SK-N-SH (cell line): Measurements from ENCODE around the gene FBN2. TPM values are rescaled to one million over a fixed set of nuclear protein-coding genes. Genes with fewer than 3 reads are reported as not detected.

Source experiments
- CTCF ChIA-PET: fragments of 300-600, 350-600 bp; formaldehyde crosslinking; extraction: SDS; loops from one replicate; lab custom pipeline; 2021; lab: Yijun Ruan, JAX
- POLR2A ChIA-PET: fragments of 350-600 bp; sonication (Branson Sonifier 250); formaldehyde crosslinking; extraction: SDS; loops from one replicate; lab custom pipeline; 2020; ENCODE audit warnings: antibody characterized with exemption, inconsistent platforms; lab: Yijun Ruan, JAX
- DNase-seq: peaks from one replicate; pipeline ENCODE4 v3.0.0; 2012
- H2AFZ ChIP-seq: fragments of 200-600 bp; sonication (generic); 2 replicates; pipeline ENCODE4 v1.8.1; 2016; ENCODE audit warnings: antibody characterized with exemption, mild to moderate bottlenecking, low read depth
- H3F3A ChIP-seq: fragments of 200-600 bp; sonication (generic); replicated peaks from 2 replicates; pipeline ENCODE3; 2016; ENCODE audit warnings: antibody characterized with exemption, mild to moderate bottlenecking; ENCODE audit not compliant: insufficient read depth
- H3K27ac ChIP-seq, 2 experiments: fragments of 200-500 bp in 1 of 2; fragments of 200-600 bp in 1 of 2; sonication (Bioruptor generic) in 1 of 2; sonication (generic), shearing (Covaris generic) in 1 of 2; 2 replicates each; pipeline versions ENCODE4 v1.5.1 to v1.6.1; 2014 to 2016; ENCODE audit warnings: low read depth in 2 of 2, inconsistent platforms in 1 of 2, low read length in 1 of 2, mild to moderate bottlenecking in 1 of 2, mixed read lengths in 1 of 2
- H3K27me3 ChIP-seq: fragments of 200-600 bp; sonication (generic), shearing (Covaris generic); 2 replicates; pipeline ENCODE4 v1.6.1; 2016; ENCODE audit warnings: mixed run types; ENCODE audit not compliant: insufficient read depth
- H3K36me3 ChIP-seq, 2 experiments: fragments of 200-500 bp in 1 of 2; fragments of 200-600 bp in 1 of 2; sonication (Bioruptor generic) in 1 of 2; sonication (generic) in 1 of 2; replicated peaks in 1 of 2; 2 replicates each; pipeline versions ENCODE3 to v1.5.1; 2014 to 2016; ENCODE audit warnings: low read length in 1 of 2, mild to moderate bottlenecking in 1 of 2; ENCODE audit not compliant: insufficient read depth in 2 of 2, control insufficient read depth in 1 of 2
- H3K4me1 ChIP-seq, 2 experiments: fragments of 200-500 bp in 1 of 2; fragments of 200-600 bp in 1 of 2; sonication (Bioruptor generic) in 1 of 2; sonication (generic), shearing (Covaris generic) in 1 of 2; 2 replicates each; pipeline versions ENCODE4 v1.5.1 to v1.6.1; 2014 to 2016; ENCODE audit warnings: low read depth in 1 of 2, low read length in 1 of 2, mixed run types in 1 of 2; ENCODE audit not compliant: insufficient read depth in 2 of 2, control insufficient read depth in 1 of 2
- H3K4me2 ChIP-seq: fragments of 200-600 bp; sonication (generic), shearing (Covaris generic); 2 replicates; pipeline ENCODE4 v1.6.1; 2017; ENCODE audit warnings: mixed run types
- H3K4me3 ChIP-seq, 2 experiments: fragments of 200-500 bp in 1 of 2; fragments of 200-600 bp in 1 of 2; sonication (Bioruptor generic) in 1 of 2; sonication (generic), shearing (Covaris generic) in 1 of 2; 2 replicates each; pipeline versions ENCODE4 v1.5.1 to v1.8.1; 2014 to 2016; ENCODE audit warnings: low read depth in 2 of 2, inconsistent platforms in 1 of 2, low read length in 1 of 2, mild to moderate bottlenecking in 1 of 2, mixed read lengths in 1 of 2, moderate library complexity in 1 of 2
- H3K79me2 ChIP-seq: fragments of 200-600 bp; sonication (generic); 2 replicates; pipeline ENCODE4 v1.8.1; 2017; ENCODE audit warnings: mild to moderate bottlenecking; ENCODE audit not compliant: insufficient read depth
- H3K9ac ChIP-seq: fragments of 200-600 bp; sonication (generic); 2 replicates; pipeline ENCODE4 v1.6.1; 2017; ENCODE audit warnings: mixed run types
- H3K9me2 ChIP-seq: fragments of 200-600 bp; sonication (generic); 2 replicates; pipeline ENCODE4 v1.6.1; 2017; ENCODE audit warnings: mixed run types
- H3K9me3 ChIP-seq: fragments of 200-600 bp; sonication (generic); 2 replicates; pipeline ENCODE4 v1.6.1; 2017; ENCODE audit warnings: mixed run types, mild to moderate bottlenecking, moderate library complexity
- H4K20me1 ChIP-seq: fragments of 200-600 bp; sonication (generic); 2 replicates; pipeline ENCODE4 v1.6.1; 2017; ENCODE audit warnings: mild to moderate bottlenecking, mixed run types; ENCODE audit not compliant: insufficient read depth
- CHD2 ChIP-seq: fragments of 150-350 bp; IDR thresholded peaks from 2 replicates; pipeline ENCODE4 v1.6.1; 2018; ENCODE audit warnings: low read length; ENCODE audit not compliant: partially characterized antibody
- EZH2phosphoT487 ChIP-seq: fragments of 200-600 bp; sonication (generic); IDR thresholded peaks from 2 replicates; pipeline ENCODE4 v1.6.1; 2017; ENCODE audit warnings: low read depth, mixed run types, mild to moderate bottlenecking, antibody characterized with exemption, moderate library complexity, borderline replicate concordance
- MAX ChIP-seq: IDR thresholded peaks from 2 replicates; pipeline ENCODE4 v1.4.0; 2012; ENCODE audit warnings: low read depth
- PBX3 ChIP-seq: IDR thresholded peaks from 2 replicates; pipeline ENCODE4; 2012
- POLR2AphosphoS5 ChIP-seq: IDR thresholded peaks from 2 replicates; pipeline ENCODE4 v1.6.1; 2012; ENCODE audit warnings: low read depth, low read length
- RFX5 ChIP-seq: IDR thresholded peaks from 2 replicates; pipeline ENCODE4 v1.6.1; 2012; ENCODE audit warnings: mild to moderate bottlenecking, improper control_type of control experiment, low read length
- RXRA ChIP-seq: IDR thresholded peaks from 2 replicates; pipeline ENCODE4 v1.4.0; 2012; ENCODE audit warnings: low read depth, mild to moderate bottlenecking, borderline replicate concordance
- TEAD4 ChIP-seq: IDR thresholded peaks from 2 replicates; pipeline ENCODE4 v1.4.0; 2012; ENCODE audit warnings: mild to moderate bottlenecking, borderline replicate concordance; ENCODE audit not compliant: insufficient read depth
- YY1 ChIP-seq: IDR thresholded peaks from 2 replicates; pipeline ENCODE4 v1.4.0; 2012; ENCODE audit warnings: low read depth, mild to moderate bottlenecking
- WGBS: methylation state at CpG from one replicate; pipeline ENCODE4 v1.1.6; 2017; ENCODE audit warnings: low lambda C conversion rate; 5-methylcytosine and 5-hydroxymethylcytosine counted together
- polyA plus RNA-seq, 3 experiments: library from polyadenylated mRNA; depleted of rRNA; stranded (reverse); fragments of >200 nt; gene quantifications; 2 replicates each; pipeline ENCODE4 v1.2.3, GENCODE V29; 2012
- TF ChIP-seq, protein P1 (sequence below): fragments of 200-600 bp; sonication (generic); IDR thresholded peaks from 2 replicates; pipeline ENCODE4 v1.6.1; 2017; ENCODE audit warnings: antibody characterized with exemption, mild to moderate bottlenecking, moderate library complexity
- TF ChIP-seq, protein P2 (sequence below): fragments of 150-350 bp; IDR thresholded peaks from 2 replicates; pipeline ENCODE4 v1.6.1; 2016; ENCODE audit warnings: mild to moderate bottlenecking, low read depth, low read length

The FBN2 gene
- polyA plus RNA-seq, 1 of the 3 experiments (the other 2 are of a cell fraction): 2.2 TPM

- peak; percentile 16 for DNase-seq
- H2AFZ ChIP-seq: peak overlapping the region; percentile 56; the same call in 1 of the 2 replicates
- no peaks in the 10 kb centered on the region for H3K79me2 ChIP-seq
- 2% methylated on average over 34 of the region's 65 CpGs for WGBS
- H3K27me3 ChIP-seq: peaks cover 46% of the 10 kb centered on the region
- no peaks in the 10 kb centered on the region for H3F3A ChIP-seq
- H3K4me2 ChIP-seq: peak overlapping the region; percentile 72
- H3K36me3 ChIP-seq: no peaks in the 10 kb centered on the region
- TF ChIP-seq, protein P1, sequence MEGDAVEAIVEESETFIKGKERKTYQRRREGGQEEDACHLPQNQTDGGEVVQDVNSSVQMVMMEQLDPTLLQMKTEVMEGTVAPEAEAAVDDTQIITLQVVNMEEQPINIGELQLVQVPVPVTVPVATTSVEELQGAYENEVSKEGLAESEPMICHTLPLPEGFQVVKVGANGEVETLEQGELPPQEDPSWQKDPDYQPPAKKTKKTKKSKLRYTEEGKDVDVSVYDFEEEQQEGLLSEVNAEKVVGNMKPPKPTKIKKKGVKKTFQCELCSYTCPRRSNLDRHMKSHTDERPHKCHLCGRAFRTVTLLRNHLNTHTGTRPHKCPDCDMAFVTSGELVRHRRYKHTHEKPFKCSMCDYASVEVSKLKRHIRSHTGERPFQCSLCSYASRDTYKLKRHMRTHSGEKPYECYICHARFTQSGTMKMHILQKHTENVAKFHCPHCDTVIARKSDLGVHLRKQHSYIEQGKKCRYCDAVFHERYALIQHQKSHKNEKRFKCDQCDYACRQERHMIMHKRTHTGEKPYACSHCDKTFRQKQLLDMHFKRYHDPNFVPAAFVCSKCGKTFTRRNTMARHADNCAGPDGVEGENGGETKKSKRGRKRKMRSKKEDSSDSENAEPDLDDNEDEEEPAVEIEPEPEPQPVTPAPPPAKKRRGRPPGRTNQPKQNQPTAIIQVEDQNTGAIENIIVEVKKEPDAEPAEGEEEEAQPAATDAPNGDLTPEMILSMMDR: no peak
- TF ChIP-seq EZH2phosphoT487 (no peak), MAX (no peak), YY1 (no peak), RXRA (no peak), POLR2AphosphoS5 (no peak), RFX5 (no peak), CHD2 (no peak), TEAD4 (no peak), PBX3 (no peak)
- TF ChIP-seq, protein P2, sequence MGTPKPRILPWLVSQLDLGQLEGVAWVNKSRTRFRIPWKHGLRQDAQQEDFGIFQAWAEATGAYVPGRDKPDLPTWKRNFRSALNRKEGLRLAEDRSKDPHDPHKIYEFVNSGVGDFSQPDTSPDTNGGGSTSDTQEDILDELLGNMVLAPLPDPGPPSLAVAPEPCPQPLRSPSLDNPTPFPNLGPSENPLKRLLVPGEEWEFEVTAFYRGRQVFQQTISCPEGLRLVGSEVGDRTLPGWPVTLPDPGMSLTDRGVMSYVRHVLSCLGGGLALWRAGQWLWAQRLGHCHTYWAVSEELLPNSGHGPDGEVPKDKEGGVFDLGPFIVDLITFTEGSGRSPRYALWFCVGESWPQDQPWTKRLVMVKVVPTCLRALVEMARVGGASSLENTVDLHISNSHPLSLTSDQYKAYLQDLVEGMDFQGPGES: no peak
- no peaks in the 10 kb centered on the region for H4K20me1 ChIP-seq
- no peaks in the 10 kb centered on the region; a peak in 1 of 4 replicates for H3K4me1 ChIP-seq
- POLR2A ChIA-PET: no interaction called here
- H3K9me2 ChIP-seq: no peaks in the 10 kb centered on the region
- no peak overlapping the region for H3K9ac ChIP-seq
- no peaks in the 10 kb centered on the region for H3K9me3 ChIP-seq
- peak overlapping the region; percentile 45 to 54; a peak in 3 of 4 replicates for H3K4me3 ChIP-seq
- CTCF ChIA-PET: interaction anchor here (1.2 kb wide), 1 partner anchor 137 kb away, joined by 3 read pairs; no protein-coding TSS in a partner anchor
- H3K27ac ChIP-seq: peak overlapping the region in 1 of 2 experiments; percentile 34; a peak in 1 of 4 replicates
Measured at GRCh38 chr5:128538250-128539037, 399 bp upstream of the FBN2 start.
